Uterus (tissue), 2 donors: ENCODE measurements around the gene STK33.

Source experiments
- POLR2A ChIP-seq, 2 donors: fragments of 450-650 bp; IDR thresholded peaks; one replicate each; pipeline ENCODE4 v1.6.1; 2016; ENCODE audit warnings: antibody characterized with exemption in 2 of 2, mild to moderate bottlenecking in 1 of 2, moderate library complexity in 1 of 2
- TF ChIP-seq, protein P1 (sequence below), 4 experiments: fragments of 200-600 bp in 2 of 4; fragments of 450-650 bp in 2 of 4; sonication (generic) in 2 of 4; IDR thresholded peaks; one replicate each; pipeline ENCODE4 v1.5.1; 2016 to 2019; ENCODE audit warnings: antibody characterized with exemption in 4 of 4, mild to moderate bottlenecking in 2 of 4, moderate library complexity in 1 of 4

DNA sequence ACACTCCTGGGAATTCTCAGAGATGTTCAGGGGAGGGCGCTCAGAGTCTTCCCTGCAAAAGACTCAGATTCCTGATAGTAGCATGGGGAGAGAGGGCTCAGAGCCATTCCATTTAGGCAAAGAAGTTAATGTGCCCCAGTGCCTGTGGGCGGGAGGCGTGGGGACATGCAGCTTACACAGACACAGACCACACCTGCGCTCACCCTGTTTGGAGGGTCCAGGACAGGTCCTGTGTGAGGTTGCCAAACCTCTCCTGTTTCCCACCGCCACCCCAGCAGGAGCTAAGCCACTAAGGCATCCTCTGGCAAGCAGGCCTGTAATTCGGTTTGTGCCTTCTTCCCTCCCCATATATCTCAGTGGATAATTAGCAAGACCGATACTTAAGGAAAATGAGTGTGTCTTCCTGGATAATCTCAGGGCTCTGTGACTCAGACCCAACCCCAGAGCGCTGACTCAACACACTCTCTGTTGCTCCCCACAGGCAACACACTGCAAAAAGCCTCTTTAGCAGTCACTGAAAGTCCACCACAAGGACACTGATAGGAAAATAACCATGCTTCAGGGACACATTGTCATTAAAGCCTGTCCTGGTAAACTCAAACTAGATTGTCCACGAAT, 211.5 kb downstream of the STK33 start:
- TF ChIP-seq, protein P1, sequence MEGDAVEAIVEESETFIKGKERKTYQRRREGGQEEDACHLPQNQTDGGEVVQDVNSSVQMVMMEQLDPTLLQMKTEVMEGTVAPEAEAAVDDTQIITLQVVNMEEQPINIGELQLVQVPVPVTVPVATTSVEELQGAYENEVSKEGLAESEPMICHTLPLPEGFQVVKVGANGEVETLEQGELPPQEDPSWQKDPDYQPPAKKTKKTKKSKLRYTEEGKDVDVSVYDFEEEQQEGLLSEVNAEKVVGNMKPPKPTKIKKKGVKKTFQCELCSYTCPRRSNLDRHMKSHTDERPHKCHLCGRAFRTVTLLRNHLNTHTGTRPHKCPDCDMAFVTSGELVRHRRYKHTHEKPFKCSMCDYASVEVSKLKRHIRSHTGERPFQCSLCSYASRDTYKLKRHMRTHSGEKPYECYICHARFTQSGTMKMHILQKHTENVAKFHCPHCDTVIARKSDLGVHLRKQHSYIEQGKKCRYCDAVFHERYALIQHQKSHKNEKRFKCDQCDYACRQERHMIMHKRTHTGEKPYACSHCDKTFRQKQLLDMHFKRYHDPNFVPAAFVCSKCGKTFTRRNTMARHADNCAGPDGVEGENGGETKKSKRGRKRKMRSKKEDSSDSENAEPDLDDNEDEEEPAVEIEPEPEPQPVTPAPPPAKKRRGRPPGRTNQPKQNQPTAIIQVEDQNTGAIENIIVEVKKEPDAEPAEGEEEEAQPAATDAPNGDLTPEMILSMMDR (IDR thresholded peaks at IDR 0.05), result no peak
- TF ChIP-seq POLR2A (IDR thresholded peaks at IDR 0.05), result no peak
